GM12875 (cell line): Measurements from ENCODE around the gene NRG3.

Source experiments
- H3K4me3 ChIP-seq: one replicate; pipeline ENCODE4 v1.5.1; 2011; ENCODE audit warnings: low read depth, low read length, control low read depth
- TF ChIP-seq, protein P1 (sequence below): IDR thresholded peaks from 2 replicates; pipeline ENCODE4 v1.5.1; 2011; ENCODE audit warnings: low read depth, mild to moderate bottlenecking, control low read depth, inconsistent platforms, low read length, moderate library complexity, borderline replicate concordance; ENCODE audit not compliant: insufficient read depth

Gene NRG3

DNA sequence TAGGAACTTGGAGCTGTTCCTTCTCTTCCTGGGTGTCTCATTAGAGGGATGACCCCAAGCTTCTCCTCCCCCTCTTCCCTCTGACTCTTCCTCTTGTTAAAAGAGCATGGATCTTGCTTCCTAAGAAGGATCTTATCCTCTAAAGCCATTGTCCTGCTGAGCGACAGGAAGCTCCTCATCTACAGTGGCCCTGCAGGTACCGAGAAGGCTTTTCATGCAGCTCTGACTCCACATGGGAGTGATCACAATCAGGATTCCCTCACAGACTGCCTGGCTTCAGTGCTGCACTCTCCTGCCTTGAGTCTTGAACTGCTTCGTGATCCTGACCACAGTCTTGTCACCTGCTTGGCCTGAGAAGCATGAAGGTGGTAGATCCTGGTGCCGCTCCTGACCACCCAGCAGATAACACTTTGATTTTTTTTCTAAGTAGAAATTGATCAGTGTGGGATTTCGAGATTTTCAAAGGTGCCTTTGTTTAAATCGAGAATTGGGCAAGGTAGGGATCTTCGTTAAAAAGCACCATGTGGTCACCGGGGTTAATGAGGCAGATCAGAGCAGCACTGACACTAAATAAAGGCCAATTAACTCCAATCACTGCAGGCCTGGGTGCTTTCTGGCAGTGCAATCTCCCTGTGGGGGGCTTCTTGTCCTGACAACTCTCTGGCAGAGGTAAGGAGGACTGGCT is 376.4 kb downstream of the NRG3 start:
- TF ChIP-seq, protein P1, sequence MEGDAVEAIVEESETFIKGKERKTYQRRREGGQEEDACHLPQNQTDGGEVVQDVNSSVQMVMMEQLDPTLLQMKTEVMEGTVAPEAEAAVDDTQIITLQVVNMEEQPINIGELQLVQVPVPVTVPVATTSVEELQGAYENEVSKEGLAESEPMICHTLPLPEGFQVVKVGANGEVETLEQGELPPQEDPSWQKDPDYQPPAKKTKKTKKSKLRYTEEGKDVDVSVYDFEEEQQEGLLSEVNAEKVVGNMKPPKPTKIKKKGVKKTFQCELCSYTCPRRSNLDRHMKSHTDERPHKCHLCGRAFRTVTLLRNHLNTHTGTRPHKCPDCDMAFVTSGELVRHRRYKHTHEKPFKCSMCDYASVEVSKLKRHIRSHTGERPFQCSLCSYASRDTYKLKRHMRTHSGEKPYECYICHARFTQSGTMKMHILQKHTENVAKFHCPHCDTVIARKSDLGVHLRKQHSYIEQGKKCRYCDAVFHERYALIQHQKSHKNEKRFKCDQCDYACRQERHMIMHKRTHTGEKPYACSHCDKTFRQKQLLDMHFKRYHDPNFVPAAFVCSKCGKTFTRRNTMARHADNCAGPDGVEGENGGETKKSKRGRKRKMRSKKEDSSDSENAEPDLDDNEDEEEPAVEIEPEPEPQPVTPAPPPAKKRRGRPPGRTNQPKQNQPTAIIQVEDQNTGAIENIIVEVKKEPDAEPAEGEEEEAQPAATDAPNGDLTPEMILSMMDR, result no peak
- H3K4me3 ChIP-seq, result no peak overlapping the region

DNA sequence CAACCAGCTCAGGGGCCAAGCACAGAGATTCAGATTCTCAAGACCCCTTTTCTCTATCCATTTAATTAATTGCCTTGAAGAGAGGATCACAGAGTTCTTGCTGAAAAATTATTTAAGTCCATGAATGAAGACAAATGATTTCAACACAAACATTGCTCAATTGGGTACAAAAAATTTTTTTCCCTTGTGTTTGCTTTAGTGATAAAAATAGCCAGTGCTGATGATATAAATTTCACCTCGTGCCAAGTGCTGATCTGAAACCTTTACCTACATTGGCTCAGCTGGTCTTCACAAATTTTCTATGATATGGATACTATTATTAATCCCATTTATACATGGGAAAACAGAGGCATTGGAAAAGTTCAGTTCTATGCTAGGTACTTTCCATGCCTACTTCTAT is 377.1 kb downstream of the NRG3 start:
- H3K4me3 ChIP-seq, result no peak overlapping the region
- TF ChIP-seq, protein P1, result no peak

DNA sequence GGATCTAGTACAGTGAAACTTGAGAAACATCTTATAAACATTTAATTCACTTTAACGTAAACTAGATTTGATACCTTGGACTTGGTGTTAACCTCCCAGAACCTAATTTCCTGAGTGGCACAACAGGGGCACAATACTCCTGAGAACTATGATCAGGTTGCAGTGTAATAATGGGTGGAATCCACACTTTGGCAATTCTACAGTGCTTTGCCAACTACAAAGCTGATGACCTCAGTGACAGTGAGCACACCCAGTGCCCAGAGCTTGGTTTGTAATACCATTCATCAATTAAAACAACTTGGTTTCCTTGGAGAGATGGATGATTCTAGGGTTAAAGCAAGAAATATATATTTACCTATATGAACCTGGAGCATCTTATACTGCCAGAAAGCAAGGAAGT is 379.2 kb downstream of the NRG3 start:
- TF ChIP-seq, protein P1, result no peak
- no peak overlapping the region for H3K4me3 ChIP-seq

DNA sequence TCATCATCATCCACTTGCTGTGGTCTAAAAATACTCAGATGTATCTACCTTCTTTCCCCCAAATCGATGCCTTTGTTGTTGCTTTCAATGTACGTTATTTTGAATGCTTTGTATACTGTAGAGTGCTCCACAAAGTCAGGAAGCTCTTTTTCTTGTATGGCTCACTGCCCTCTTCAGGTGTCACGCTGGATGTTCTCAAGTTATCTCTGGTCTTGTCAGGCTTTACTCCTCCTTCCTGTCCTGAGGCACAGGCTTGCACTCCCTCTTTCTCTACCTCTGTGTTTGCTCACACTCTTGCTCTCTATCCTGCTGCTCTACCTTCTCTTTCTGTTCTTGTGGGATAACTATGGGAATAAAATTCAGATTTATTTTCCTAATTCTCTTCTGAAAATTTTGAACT is 381.3 kb downstream of the NRG3 start:
- TF ChIP-seq, protein P1, result no peak
- H3K4me3 ChIP-seq, result no peak overlapping the region

DNA sequence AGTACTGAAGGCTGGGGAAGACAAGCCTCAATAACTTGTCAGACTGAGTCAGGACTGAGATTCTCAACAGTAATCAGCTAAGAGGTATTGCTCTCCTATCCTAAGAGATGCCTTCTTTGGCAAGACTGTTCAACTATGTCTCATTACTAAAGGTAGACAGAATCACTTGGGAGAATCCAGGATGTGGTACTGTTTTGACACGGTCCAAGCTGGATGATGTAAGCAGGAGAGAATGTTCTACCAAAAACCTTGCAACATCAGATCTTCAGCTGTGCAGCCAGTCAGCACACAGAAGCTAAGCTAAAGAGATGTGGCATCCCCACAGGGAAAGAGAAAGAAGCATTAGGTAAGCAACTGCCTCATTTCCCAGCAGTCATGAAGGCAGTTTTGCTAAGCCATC is 391.4 kb downstream of the NRG3 start:
- no peak overlapping the region for H3K4me3 ChIP-seq
- TF ChIP-seq, protein P1, result no peak

DNA sequence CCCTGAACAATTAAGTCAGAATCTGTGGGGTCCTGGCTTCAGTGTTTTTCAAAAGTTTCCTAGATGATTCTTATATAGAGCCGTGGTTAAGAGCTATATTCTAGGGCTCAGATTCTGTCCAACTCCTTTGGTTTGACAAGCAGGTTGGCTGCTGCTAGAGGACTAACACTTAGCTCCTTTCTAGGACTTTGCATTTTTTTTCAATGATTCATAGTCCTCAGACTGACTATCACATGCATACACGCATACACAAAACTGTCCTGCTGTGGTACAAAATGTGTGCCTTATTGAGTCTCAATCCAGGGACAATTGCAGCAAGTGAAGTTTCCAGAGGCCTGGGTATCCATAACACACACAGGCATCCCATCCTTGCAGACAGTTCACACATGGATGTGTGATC is 392.0 kb downstream of the NRG3 start:
- TF ChIP-seq, protein P1, result no peak
- no peak overlapping the region for H3K4me3 ChIP-seq

DNA sequence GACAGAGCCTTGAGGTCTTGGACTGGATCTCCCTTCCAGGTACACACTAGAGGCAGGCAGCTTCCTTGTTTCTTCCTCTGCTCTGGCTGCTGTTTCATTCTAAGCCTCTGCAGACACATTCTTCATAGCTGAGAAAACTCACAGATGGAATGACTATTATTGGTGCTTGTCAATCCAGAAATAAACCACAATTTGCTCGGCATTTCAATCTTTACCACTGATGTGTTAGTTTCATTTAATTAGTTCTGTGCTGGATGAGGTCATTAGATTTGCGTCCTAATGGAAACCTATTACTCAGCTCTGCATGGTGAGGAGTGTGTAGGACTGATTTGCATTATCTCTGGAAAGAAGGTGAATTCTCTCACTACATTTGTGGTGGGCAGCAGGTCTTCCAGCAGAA is 392.5 kb downstream of the NRG3 start:
- H3K4me3 ChIP-seq, result no peak overlapping the region
- TF ChIP-seq, protein P1, result no peak
